Fibroblast of pulmonary artery (primary cell): ENCODE measurements around the gene LRP1B.

Experiments
- DNase-seq: peaks from one replicate; pipeline ENCODE4 v3.0.0-alpha.2; 2010; ENCODE audit warnings: low read depth
- H3K4me3 ChIP-seq: replicated peaks from 2 replicates; pipeline ENCODE4 v1.5.1; 2011; ENCODE audit warnings: low read depth, mild to moderate bottlenecking, control low read depth, low read length, moderate library complexity
- CTCF ChIP-seq: IDR thresholded peaks from 2 replicates; pipeline ENCODE4 v1.5.1; 2011; ENCODE audit warnings: mild to moderate bottlenecking, control low read depth, low read length, inconsistent platforms; ENCODE audit errors: missing control alignments

The LRP1B gene

GRCh38 chr2:141569941-141570340 is 560.9 kb downstream of the LRP1B start:
- no peak for TF ChIP-seq CTCF
- no peak for DNase-seq
- no peak overlapping the region for H3K4me3 ChIP-seq

GRCh38 chr2:141565597-141565996 is 565.2 kb downstream of the LRP1B start:
- no peak overlapping the region for H3K4me3 ChIP-seq
- no peak for TF ChIP-seq CTCF
- no peak for DNase-seq

GRCh38 chr2:141560723-141561122 is 570.1 kb downstream of the LRP1B start:
- H3K4me3 ChIP-seq: no peak overlapping the region
- DNase-seq: no peak
- no peak for TF ChIP-seq CTCF

GRCh38 chr2:141557329-141558095 is 573.3 kb downstream of the LRP1B start:
- DNase-seq: peak; percentile 96
- H3K4me3 ChIP-seq: no peak overlapping the region
- no peak for TF ChIP-seq CTCF

GRCh38 chr2:141555876-141556470 is 574.8 kb downstream of the LRP1B start:
- TF ChIP-seq CTCF: no peak
- no peak for DNase-seq
- H3K4me3 ChIP-seq: no peak overlapping the region

- H3K4me3 ChIP-seq: no peak overlapping the region
- TF ChIP-seq CTCF: peak; percentile 72
- DNase-seq: peak; percentile 64
Measured at GRCh38 chr2:141554810-141555209, 576.0 kb downstream of the LRP1B start.
